Stimulated activated CD8-positive, alpha-beta memory T cell treated with anti-CD3 and anti-CD28 coated beads, Interleukin-15, amount 100 ng/mL, for 48 hours (primary cell): ENCODE results near the gene CCDC180.
"Not testable (repeated sequence)": the region's sequence is repeated elsewhere in the genome, so short reads cannot be mapped to it uniquely, and the experiment has no call there.

Experiments
- DNase-seq, 2 donors: peaks; one replicate each; pipeline ENCODE4 v3.0.0-alpha.2; 2020; ENCODE audit warnings: low read depth in 2 of 2

CCDC180 gene

GRCh38 chr9:97307500-97308163 is at the start of gene CCDC180:
CCDC180 (plus strand) TSS chr9:97307659; CDS start chr9:97308064, 405 bp downstream.
- DNase-seq, result no peak

GRCh38 chr9:97259834-97260514 is 47.5 kb upstream of the CCDC180 start:
- DNase-seq, result not testable (repeated sequence)

DNA sequence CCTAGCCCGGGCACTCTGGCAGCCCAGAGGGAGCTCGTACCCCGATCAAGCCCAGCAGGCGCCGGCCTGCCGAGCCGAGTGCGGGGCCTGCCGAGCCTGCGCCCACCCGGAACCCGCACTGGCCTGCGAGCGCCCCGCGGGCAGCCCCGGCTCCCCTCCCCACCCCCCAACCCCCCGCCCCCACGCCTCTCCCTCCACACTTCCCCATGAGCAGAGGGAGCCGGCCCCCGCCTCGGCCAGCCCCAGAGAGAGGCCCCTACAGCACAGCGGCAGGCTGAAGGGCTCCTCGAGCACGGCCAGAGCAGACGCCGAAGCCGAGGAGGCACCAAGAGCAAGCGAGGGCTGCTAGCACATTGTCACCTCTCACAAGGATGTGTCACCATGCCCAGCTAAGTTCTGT is 36.2 kb upstream of the CCDC180 start:
- DNase-seq, result no peak

GRCh38 chr9:97272072-97272471 is 35.4 kb upstream of the CCDC180 start:
- no peak for DNase-seq

- DNase-seq, result no peak
Measured at GRCh38 chr9:97276310-97276852, 31.1 kb upstream of the CCDC180 start.

- no peak for DNase-seq
Measured at GRCh38 chr9:97277953-97278352, 29.5 kb upstream of the CCDC180 start.

GRCh38 chr9:97280755-97281330 is 26.6 kb upstream of the CCDC180 start:
- no peak for DNase-seq

DNA sequence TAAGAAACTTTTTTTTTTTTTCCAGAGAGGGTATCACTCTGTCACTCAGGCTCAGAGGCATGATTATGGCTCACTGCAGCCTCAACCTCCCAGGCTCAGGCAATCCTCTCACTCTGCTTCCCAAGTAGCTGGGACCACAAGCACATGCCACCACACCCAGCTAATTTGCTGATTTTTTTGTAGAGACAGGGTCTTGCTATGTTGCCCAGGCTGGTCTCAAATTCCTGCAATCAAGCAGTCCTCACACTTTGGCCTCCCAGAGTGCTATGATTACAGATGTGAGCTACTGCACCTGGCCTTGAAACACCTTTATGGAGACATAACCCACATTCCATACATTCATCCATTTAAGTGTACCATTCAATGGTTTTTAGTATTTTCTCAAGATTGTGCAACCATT is 23.7 kb upstream of the CCDC180 start:
- DNase-seq, result no peak

DNA sequence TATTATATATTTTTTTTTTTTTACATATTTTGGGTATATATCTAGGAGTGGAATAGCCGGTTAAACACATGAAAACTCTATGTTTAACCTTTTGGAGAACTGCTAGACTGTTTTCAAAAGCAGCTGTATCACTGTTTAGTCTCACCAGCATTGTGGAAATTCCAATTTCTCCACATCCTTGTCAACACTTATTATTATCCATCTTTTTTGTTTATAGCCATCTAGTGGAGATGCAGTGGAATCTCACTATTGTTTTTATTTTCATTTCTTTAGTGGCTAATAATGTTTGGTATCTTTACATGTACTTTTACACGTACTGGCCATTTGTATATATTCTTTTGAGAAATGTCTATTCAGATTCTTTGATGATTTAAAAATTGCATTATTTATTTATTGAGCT is 22.7 kb upstream of the CCDC180 start:
- DNase-seq, result no peak

DNA sequence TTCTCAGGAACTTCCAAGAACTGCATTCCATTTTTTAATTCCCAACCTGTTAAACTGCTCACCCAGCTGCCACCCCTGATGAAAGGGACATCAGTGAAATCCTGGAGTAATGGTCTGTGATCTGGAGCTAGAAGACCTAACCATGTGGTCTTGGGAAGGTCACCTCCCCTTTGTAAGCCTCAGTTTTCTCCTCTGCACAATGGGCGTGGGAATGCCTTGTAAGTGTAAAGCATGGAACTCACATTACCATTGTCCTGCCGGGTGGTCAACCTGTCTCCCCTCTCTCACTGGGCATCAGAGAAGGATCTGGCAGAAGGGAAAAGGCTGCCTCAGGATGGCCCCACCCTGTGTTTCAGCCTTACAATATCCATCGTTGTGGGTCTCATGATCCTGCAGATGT is 15.3 kb upstream of the CCDC180 start:
- DNase-seq, result no peak

DNA sequence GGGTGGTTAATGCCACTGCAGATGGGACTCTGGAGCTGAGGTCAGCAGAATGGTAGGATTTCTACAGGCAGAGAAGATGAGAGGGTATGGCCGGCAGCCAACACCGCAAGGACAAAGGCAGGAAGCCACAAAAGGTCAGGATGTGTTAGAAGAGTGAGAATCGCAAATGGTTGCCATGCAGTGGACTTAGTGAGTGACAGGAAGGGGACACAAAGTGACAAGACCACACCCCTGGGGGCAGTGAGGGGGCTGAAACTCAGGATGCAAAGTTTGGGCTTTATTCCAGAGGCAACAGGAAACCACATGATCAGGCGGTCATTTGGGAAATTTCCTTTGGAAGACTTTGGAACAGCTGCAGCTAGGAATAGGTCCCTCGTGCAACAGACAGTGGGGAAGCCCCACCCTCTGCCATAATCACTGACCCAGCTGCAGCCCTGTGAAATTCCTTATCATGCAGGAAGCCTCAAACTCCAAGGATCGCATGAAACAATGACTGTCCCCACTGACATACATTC is 14.2 kb upstream of the CCDC180 start:
- DNase-seq, result no peak

GRCh38 chr9:97293818-97294217 is 13.6 kb upstream of the CCDC180 start:
- no peak for DNase-seq

GRCh38 chr9:97297889-97298288 is 9.6 kb upstream of the CCDC180 start:
- DNase-seq, result no peak

DNA sequence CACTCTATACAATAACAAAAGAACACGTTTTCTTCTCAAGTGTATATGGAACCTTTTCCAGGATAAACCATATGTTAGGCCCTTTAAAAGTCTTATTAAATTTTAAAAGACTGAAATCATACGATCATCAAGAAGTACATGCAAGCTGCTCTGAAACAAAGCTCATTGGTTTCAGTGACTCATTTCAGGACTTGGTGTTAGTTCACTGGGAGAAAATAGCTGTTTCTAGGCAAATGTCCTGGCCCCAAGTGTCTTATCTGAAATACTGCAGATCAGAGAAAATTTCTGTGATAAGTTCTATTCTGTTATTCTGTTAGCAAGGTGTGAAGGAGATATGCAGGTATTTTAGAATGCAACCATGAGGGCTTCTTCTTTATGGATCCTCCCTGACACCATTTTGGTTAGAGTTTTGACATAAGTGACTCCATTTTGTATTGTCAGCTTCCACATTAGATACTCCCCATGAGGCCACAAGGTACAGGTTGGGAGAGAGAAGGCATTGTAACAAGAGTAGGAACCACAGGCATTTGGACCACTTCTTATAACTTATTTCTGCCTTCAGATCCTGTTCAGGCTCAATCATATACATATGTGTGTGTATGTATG is 7.5 kb upstream of the CCDC180 start:
- no peak for DNase-seq

GRCh38 chr9:97300586-97300985 is 6.9 kb upstream of the CCDC180 start:
- DNase-seq, result no peak

DNA sequence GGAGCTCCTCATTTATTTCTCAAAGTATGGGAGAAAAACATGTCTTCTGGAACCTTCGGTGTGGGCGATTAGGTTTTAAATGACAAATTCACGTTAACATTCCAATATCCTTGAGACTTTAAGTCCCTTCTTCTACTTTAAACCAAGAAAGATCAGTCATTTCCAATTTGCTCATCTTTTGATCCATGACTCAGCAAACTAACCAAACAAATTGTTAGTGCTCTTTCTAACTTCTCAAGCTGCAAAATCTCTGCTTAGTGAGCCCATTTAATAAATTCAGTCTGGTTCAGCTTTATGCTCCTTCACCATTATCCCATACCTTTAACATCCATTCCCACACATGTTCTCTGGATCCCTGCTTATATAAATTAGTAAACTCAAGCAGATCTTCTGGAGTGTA is 5.5 kb upstream of the CCDC180 start:
- DNase-seq, result no peak

DNA sequence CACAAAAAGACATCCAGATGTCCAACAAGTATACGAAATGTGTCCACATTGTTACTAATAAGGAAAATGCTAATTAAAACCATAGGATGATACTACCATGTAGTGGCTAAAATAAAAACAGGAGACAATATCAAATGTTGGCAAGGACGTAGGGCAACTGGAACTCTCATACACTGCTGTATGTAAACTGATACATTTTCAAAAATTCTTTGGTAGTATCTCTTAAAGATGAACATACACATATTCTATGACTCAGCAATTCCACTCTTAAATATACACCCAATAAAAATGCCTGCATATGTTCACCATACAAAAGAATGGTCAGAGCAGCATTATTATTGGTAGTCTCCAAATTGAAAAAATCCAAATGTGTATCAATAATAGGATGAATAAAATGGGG is 2.9 kb upstream of the CCDC180 start:
- no peak for DNase-seq

- DNase-seq, result no peak
Measured at GRCh38 chr9:97305501-97306298, 1.8 kb upstream of the CCDC180 start.

GRCh38 chr9:97307091-97307490 is 368 bp upstream of the CCDC180 start:
- peak; percentile 3 to 19 for DNase-seq

DNA sequence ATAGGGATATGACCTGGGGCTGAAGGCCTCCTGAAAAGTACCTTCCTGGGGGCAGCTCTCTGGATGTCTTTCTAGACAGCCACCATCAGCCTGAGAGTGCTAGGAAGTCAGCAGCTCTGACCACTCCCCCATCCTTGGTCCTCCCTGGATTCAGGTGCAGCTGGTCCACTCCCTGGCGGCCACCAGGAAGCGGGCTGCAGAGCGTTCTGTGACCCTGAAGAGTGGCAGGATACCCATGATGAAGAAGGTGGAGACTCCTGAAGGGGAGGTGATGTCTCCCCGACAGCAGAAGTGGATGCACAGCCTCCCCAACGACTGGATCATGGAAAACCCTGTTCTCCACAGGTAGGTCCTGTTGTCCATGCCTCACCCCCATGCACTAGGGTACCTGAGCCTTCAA is 1.8 kb downstream of the CCDC180 start:
- no peak for DNase-seq

DNA sequence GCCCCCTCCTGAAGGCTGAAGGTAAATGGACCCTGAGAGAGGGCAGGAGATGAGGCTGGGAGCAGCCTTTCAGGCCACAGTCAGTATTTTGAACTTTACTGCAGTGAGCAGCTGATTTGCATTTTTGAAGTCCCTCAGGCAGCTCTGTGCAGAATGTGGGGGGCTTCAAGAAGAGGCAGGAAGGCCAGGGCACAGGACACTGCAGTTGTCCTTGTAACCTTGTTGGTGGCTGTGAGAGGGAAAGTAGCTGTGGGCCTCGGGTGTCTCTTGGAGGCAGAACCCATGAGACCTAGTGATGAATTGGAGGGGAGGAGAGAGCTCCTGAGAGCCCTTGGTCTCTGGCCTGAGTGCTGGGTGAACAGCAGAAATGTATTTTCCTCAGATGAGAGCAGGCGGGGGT is 2.6 kb downstream of the CCDC180 start:
- no peak for DNase-seq

DNA sequence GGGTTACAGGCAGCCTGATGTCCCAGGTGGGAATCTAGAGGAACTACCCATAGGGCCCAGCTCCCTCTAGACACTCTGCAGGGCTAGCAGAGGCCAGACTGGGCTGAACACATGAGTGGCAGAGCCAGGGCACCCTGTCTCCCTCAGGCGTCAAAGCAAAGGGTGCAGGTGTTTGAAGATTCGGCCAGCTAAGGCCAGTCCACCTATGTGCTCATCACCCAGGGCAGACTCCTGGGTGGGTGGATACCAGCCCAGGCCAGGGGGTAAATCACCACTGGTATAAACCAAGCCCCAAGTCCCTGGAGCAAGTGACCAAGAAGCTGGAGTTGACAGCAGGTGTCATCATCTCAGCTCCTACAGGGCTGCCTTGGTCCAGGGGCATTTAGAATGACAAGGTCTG is 3.4 kb downstream of the CCDC180 start:
- no peak for DNase-seq
